ENCODE measurements around the gene MGST2.
A peak's percentile ranks its signal among the peaks of the same experiment; 100 is the strongest.

Gene MGST2

DNA sequence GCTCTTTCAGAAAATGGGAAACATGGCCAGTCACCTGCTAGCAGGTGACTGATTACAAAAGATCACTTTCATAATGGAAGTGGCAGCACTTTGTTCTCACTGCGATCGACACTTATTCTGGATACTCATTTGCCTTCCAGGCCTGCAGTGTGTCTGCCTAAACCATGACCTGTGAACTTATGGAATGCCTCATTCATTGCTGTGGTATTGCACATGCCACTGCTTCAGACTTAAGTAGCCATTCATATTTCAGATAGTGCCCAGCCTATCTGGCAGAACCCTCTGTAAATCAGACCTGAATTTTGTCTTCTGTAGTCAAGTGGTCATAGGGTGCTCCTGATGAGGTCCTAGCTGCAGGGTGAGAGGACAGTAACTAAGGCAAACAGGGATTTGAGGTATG is 23.3 kb upstream of the MGST2 start:
- no peak overlapping the region for H3K27ac ChIP-seq
- H3K4me3 ChIP-seq, result no peak overlapping the region

DNA sequence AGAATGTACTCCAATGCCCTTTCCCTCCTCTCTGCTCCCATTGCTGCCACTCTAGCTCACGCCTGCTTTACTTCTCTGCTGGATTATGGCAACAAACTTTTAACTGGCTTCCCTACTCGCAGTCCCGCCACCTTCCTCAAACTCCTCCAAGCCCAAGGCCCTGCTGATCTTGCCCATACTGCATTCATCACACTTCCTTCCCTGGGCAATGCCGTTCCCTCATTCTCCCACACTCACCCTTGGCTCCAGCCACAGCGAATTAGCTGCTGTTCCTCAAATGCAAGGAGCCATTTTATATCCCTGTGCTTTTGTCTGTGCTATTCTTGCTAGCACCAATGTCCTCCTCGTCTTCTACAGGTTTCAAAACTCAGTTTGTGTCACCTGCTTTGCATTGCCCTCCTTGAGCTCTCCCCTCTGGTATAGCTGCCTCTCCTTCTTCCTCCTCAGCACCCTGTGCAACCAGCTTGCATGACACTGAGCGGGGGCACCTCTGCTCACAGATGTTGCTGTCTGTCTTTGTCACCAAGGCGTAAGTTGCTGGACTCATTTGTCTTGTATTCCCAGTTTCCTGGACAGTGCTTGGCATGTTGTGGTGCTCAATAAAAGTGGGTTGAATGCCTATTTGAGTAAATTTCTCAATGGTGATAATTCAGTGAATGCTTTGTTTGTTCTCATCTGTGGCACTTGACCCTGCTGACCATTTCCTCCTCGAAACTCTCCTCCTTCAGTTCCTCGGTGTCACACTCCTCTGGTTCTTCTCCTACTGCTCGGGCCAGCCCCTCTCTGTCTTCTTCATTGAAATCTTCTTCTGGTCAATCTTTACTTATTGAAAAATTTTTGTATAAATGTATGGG is 22.4 kb upstream of the MGST2 start:
- H3K4me3 ChIP-seq, result no peak overlapping the region
- H3K27ac ChIP-seq, result no peak overlapping the region

DNA sequence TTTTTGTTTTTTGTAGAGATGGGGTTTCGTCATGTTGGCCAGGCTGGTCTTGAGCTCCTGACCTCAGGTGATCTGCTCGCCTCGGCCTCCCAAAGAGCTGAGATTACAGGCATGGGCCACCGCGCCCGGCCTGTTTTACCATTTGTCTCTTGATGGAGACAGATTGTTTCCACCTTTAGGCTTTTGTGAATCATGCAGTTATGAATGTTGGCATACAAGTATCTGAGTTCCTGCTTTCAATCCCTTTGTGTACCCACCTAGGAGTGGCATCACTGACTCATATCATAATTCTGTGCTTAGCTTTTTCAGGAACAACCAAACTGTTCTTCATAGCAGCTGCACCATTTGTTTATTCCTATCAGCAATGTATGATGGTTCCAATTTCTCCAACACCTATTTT is 20.2 kb upstream of the MGST2 start:
- Histone ChIP-seq H3K4me3 (no peak overlapping the region), H3K27ac (peak overlapping the region in 3 of 21 experiments; percentile 6 to 68 (median 28))

DNA sequence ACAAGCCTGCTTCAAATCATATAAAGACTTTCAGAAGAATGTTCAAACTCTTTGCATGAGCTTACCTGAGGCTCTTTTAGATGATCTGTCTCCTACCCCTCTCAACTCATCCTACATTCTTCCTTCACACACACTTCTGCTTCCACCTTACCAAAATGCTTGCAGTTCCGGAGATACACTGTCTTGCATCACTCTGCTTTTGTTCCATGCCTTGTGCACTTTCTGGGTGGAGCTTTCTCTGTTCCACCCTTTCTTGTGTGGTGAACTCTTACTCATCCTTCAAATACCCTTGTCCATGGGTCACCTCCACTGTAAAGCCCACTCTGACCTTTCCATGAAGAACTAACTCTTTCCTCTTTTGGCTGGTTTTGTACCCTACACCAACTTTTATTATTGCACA is 18.4 kb upstream of the MGST2 start:
- peak overlapping the region in 3 of 21 experiments; percentile 6 to 45 (median 38) for H3K27ac ChIP-seq
- no peak overlapping the region for H3K4me3 ChIP-seq

DNA sequence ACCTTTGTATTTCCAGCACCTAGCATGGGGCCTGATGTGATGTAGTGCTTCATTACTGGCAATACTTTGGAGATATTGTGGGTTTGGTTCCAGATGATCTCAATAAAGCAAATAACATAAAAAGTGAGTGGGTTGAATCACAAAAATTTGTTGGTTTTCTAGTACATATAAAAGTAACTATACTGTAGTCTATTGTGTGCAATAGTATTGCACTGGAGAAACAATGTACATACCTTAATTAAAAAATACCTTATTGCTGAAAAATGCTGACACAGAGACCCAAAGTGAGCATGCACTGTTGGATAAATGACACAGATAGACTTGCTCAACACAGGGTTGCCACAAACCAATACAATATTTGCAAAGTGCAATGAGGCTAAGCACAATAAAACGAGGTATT is 17.7 kb upstream of the MGST2 start:
- Histone ChIP-seq H3K4me3 (no peak overlapping the region), H3K27ac (peak overlapping the region in 1 of 21 experiments; percentile 45)

DNA sequence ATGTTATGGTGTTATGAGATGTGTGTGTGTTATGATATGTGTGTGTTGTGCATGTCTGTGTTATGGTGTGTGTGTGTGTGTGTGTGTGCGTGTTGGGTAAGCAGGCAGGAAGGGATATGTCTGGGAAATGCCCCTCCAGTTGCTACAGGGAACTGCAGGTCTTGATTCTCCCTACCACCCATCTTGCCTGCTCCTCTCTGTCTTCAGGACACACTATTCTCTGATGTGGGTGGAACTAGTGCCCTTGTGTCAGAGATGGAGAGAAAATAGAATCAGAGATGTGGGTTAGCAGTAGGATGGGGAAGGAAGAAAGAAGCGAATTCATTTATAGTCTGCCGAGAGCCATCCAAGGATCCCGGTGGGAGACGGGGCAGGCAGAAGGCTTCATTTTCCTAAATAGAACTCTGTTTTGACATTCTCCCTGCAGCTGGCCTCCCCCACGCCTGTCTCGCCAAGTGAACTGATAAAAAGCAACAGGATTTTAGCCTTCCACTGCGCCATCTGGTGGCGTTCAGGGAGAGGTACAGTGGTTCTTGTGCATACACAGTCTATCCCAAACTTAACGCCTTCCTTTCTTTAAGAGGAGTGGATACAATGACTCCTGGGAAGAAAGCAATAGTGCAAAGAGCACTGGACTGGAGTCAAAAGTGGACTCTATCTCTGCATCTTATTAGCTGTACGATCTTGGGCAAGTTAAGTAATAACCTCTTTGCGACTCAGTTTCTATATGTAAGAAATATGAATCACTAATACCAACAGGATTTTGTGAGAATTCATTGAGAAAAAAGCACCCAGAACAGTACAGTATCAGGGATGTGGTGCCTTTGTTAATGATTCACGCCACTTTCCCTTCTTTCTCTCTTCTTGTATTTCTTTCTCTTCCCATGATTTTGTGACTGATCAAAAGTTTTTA is 14.1 kb upstream of the MGST2 start:
- Histone ChIP-seq H3K4me3 (no peak overlapping the region), H3K27ac (no peak overlapping the region)

DNA sequence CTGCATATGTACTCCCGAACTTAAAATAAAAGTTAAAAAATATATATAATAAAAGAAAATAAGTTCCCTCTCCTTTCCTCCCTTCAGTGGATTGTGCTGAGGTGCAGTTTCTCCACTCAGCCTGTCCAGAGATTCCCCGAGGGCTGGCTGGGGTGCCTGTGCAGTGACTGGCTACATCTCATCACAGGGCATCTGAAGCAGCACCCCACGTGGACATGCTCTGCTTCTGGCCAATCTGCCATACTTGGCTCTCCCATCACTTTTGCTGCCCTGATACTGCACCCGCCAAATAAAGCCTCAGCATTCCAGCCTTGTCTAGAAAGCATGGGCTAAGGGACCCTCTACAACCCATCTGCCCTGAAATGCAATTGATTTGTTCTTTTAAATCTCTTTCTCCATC is 11.1 kb upstream of the MGST2 start:
- Histone ChIP-seq H3K4me3 (no peak overlapping the region), H3K27ac (no peak overlapping the region)

DNA sequence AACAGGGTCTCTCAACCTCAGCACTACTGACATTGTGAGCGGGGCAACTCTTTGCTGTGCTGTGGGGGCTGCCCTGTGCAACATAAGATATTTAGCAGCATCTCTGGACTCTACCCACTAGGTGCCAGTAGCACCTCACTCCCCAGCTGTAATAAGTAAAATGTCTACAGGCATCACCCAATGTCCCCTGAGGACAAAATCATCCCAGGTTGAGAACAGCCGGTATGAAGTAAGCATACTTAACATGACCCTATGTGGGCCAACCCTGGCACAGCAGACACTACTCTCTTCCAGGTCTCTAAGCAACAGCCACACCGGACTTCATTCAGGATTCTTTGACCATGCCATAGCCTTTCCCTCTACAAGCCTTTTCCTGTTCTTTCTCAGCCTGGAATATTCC is 10.5 kb upstream of the MGST2 start:
- Histone ChIP-seq H3K27ac (no peak overlapping the region), H3K4me3 (no peak overlapping the region)

DNA sequence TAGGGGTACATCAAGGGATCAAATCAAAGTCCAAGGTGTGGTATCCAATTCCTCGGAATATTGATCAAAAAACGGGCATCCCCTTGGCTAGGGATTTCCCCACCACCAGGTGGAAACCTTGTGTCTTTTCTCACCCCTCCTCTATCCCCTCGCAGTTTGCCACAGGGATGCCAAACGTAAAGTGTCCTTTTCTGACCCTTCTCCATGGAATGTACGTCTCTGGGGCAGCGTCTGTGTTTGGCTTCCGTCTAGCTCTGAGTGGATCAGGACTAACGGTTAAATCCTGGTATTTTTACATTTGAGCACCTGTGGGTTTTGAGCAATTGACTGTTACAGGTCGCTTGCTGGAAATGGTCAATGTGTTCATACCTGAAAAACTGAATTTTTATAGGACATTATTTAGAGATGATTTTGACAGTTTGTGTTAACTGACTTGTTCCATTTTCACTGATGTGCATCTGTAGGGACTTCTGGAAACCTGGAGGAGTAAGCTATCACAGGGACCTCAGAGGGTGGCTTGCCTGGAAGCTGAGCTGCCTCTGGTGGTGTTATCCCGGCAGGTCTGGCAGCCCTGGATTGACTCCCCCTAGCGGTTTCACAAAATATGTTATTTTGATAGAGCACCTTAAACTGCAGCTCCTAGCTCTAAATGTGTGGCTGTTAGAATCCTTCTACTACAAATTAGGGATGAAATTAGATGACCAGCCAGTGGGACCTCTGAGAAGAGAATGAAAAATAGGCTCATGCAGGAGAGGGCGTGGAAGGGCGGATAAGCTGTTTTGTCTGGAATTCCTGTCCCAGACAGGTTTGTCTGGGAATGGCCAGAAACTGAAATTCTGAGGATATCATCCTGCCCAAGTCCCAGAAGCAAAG is 8.8 kb upstream of the MGST2 start:
- H3K27ac ChIP-seq, result peak overlapping the region in 15 of 21 experiments; percentile 34 to 91 (median 74)

DNA sequence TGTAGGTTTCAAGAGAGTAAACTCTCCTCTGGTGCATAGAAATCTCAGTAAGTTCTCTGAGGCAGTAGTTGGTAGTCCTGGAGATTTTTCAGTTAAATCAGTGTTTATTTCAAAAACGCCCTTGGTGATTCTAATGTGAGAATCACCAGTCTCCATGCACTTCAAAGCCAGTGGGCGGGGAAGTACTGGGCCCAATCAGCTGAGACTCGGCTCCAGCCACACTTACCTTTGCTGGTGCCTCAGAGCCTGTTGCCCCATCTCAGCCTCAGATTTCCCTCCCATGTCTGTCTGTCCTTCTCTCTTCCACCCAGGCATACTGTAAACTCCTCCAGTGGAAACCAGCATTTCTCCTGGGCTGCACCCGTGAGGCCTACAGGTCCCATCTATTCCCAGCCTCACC is 7.4 kb upstream of the MGST2 start:
- peak overlapping the region in 19 of 21 experiments; percentile 4 to 91 (median 70) for H3K27ac ChIP-seq

More for the DNA sequence above, 8.8 kb upstream of the MGST2 start:
- H3K4me3 ChIP-seq, result no peak overlapping the region

DNA sequence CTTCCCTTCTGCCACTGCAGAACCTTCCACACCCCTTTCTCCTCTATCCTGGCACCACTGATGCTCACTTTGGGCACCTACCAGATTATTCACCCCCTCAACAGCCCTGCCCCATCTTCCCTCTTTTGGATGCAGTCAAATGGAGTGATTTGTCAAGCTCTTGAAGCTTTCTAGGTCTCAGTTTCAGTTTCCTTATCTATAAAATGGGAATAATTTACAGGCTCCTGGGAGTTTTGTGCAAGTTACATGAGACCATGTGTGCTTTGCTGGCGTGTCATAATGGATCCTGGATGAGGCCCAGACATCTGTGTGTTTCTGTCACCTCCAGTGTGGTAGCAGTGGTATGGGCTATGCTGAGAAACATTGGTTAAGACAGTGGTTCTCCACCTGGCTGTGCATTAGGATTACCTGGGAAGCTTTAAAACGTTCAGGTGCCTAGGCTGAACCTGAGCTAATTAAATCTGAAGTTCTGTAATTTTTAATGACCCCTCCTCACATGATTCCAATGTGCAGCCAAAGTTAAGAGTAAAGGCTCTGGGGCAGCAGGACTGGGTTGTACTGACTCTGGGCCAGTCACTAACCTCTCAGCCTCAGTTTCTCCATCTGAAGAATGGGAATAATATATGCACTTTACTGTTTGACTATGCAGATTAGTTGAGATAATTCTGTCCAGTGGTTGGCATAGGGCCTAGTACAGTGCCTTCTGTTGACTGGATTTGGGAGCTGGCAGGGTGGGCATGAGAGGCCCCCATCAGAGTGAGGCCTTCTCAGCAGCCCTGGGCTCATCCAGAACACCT is 6.8 kb upstream of the MGST2 start:
- Histone ChIP-seq H3K27ac (peak overlapping the region in 18 of 21 experiments; percentile 4 to 91 (median 70)), H3K4me3 (no peak overlapping the region)

More for the DNA sequence above, 7.4 kb upstream of the MGST2 start:
- no peak overlapping the region for H3K4me3 ChIP-seq

DNA sequence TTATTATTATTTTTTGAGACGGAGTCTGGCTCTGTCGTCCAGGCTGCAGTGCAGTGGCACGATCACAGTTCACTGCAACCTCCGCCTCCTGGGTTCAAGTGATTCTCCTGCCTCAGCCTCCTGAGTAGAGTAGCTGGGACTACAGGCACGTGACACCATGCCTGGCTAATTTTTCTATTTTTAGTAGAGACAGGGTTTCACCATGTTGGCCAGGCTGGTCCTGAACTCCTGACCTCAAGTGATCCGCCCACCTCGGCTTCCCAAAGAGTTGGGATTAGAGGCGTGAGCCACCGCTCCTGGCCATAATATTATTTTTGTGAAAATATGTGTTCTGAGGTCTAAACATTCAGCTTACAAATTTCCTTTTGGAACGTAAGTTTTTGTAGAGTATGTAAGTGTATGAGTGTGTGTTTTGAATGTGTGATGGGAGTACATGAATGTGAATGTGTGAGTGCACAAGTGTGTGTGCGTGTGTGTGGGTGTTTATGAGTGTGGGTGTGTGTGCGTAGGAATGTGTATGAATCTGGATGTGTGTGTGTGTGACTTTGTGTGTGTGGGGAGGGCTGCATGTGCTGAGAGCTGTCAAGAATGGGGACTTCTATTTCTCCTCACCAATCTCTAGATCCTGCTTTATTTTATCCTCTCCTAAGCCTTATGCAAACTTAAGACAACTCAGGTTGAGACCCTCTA is 5.7 kb upstream of the MGST2 start:
- Histone ChIP-seq H3K27ac (no peak overlapping the region), H3K4me3 (no peak overlapping the region)

DNA sequence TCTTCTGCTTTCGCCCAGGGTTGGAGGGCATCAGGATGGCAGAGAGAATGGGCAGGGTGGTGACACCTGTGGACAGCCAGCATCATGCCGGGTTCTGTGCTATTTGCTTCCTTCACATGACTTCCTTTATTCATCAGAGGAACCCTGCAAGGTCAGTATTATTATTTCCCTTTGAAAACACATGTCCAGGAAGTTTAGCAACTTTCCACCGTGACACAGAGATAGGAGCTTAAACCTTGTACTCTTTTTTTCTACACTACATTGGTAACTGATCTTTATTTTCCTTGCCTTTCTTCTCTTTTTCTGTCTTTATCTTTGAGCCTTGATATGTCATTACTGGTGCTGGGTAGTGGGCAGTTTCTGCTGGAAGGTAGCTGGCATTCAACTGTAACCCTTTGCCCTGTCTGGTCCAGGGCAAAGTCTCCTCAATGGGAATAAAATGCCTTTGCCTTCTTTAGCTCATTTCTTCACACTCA is 5.0 kb upstream of the MGST2 start:
- H3K27ac ChIP-seq, result peak overlapping the region in 4 of 21 experiments; percentile 38 to 59 (median 52)
- no peak overlapping the region for H3K4me3 ChIP-seq

DNA sequence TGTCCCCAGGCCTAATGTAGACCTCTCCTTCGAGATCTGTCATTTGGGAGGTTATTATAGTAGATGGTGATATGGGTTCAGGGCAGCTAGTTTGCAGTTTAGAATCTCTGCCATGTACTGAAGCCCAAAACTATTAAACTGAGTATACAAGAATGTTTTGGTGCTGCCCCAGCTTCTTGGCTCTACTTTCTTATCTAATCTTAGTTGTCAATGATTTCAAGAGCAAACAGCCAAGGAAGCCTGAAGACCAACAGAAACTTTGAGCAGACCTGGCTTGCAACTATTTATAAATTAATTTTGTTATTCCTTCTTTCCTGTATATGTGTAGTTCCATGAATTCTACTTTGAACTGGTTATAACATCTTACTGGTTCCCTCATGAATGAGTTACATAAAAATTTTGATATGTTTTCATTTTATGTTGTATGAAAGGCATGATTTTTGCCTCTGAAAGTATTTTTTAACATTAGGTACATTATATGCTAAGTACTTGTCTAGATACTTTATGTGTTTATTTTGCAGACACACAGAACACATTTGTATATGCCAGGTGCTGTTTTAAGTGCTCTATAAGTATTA is 2.0 kb upstream of the MGST2 start:
- no peak overlapping the region for H3K27ac ChIP-seq
- H3K4me3 ChIP-seq, result no peak overlapping the region

DNA sequence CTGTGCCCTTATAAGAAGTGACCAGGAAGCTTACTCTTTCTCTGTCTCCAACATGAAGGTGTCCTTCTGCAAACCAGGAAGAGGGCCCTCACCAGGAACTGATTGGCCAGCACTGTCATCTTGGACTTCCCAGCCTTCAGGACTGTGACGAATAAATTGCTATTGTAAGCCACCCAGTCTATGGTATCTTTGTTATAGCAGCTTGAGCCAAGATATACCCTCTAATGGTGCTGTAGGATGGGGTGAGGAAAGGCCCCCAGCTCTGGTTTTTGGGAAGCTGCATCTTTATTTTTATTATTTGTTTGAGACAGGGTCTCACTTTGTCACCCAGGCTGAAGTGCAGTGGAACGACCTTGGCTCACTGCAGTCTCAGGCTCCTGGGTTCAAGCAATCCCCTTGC is 1.2 kb upstream of the MGST2 start:
- H3K27ac ChIP-seq, result peak overlapping the region in 6 of 21 experiments; percentile 80 to 91 (median 86)
- no peak overlapping the region for H3K4me3 ChIP-seq

DNA sequence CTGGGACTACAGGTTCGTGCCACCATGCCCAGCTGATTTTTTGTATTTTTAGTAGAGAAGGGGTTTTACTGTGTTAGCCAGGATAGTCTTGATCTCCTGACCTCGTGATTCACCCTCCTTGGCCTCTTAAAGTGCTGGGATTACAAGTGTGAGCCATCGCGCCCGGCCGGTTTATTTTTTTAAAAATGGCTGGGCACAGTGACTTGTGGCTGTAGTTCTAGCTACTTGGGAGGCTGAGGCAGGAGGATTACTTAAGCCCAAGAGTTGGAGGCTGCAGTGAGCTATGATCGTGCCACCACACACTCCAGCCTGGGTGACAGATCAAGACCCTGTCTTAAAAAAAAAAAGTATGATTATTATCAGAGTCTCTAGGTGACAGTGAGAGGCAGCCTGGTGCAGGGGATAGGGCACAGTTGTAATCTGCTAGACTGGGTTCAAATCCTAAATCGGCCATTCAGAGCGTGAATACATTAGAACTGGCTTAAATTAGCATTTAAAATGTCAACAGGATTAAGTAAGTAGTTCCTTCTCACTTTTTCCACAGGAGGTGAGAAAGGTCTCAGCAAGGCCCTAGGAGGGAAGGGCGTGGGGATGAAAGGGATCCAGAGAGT is 435 bp upstream of the MGST2 start:
- peak overlapping the region; percentile 32 to 54 (median 52) for H3K4me3 ChIP-seq
- H3K27ac ChIP-seq, result peak overlapping the region; percentile 27 to 92 (median 86)

DNA sequence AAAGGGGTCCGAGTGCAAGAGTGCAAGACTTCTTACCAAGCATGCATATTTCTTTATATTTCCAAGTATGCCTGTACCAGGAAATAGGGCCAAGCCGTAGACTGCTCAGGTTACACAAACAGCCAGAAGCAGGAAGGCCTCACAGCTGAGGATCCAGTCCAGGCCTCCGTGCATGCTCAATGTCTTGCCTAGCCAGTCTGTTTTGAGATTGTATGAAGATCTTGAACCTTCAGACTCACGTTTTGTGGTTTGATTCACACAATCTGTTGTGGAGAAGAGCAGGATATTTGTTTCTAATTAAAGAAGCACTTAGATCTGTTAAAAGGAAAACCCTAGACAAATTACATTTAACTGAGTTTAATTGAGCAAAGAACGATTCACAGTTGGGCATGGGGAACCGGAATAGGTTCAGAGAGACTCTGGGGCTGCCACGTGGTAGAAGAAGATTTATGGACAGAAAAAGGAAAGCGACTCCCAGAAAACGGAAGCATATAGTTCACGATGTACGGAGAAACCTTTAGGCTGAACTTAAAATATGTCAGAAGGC is 1.2 kb downstream of the MGST2 start:
- Histone ChIP-seq H3K27ac (peak overlapping the region in 20 of 21 experiments; percentile 67 to 92 (median 86)), H3K4me3 (peak overlapping the region; percentile 32 to 54 (median 52))
